ENCODE results near the gene PIP4K2A.
"Not testable (repeated sequence)": the region's sequence is repeated elsewhere in the genome, so short reads cannot be mapped to it uniquely, and the experiment has no call there.

Gene PIP4K2A

DNA sequence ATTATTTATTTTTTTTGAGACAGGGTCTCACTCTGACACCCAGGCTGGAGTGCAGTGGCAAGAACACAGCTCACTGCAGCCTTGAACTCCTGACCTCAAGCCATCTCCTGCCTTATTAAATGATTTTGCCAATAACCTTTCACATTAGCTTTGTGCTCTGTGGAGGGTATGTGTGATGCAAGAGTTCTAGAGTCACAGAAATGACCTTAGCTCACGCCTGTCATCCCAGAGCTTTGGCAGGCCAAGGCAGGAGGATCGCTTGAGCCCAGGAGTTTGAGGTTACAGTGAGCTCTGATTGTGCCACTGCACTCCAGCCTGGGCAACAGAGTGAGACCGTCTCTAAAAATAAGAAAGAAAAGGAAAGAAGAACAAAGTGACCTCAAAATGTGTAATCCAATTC lies 4.3 kb upstream of the PIP4K2A start:
- not testable (repeated sequence) for FAIRE-seq

DNA sequence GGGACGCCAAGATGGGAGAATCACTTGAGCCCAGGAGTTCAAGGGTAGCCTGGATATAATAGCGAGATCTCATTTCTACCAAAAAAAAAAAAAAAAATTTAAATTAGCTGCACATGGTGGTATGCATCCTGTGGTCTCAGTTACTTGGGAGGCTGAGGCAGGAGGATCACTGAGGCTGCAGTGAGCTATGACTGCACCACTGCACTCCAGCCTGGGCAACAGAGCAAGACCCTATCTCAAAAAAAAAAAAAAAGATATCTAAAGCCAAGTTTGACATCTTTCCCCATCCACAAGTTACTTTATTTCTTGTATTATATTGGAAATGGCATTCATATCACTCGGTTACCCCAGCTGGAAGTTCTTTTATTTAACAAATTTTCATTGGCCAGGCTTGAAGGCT lies 3.4 kb upstream of the PIP4K2A start:
- no peak for FAIRE-seq

DNA sequence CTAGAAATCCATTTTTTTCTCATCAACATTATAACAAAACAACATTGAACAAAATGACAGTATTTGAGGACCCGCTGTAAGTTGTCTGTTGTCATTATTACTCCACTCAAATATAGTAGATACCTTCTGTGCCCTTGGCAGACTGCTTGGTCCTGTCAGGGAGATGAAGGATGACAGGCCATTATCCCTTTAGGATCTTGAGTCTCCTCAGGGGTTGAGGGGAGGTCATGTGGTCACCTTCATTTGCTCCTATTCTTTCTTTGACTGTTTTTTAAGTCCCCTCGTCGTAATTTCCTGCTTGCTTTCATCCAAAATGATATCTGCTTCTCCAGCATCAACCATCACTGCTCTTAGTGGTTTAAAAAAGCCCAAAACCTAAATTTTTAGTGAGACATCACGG lies 2.6 kb upstream of the PIP4K2A start:
- no peak for FAIRE-seq

DNA sequence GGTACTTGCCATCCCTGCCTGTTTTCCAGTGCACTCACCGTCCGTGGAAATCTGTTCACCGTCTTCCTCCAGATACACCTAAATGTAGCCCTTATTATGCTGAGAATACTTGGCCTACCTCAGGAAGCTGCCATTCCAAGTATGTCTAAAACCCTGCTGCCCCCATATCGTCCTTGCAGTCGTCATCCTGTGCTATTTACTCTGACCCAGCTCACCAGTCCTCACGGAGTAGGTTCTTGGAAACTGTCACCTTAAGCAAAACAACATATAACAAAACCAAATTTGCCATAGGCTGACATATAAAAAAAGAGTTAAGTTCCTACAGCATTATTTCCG lies 880 bp upstream of the PIP4K2A start:
- no peak for FAIRE-seq

DNA sequence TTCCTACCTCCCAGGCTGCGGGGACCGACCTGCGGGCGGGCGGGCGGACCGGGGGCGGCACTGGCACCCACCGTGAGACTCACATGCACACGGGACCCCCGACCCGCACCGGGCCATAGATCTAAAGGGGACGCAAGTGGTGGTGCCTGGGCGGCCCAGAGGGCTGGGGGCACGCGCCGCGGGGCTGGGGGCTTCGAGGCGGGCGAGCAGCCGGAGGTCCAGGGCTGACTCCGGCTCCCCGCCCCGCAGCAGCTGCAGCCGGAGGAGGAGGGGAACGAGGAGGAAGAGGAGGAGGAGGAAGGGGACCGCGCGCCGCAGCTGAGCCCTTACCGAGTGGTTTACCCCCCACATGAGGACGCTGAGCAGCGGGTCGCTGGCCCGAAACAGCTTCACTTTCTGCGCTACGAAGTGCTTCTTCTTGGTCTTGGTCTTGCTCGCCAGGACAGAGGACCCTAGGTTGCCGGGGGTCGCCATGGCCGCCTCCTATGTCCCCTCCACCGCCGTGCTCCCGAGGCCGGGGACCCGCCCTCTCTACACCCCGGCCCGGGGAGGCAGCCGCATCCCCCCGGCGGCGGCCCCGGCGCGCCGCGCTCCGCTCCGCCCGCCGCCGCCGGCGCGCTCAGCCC lies 412 bp downstream of the PIP4K2A start:
- no peak for FAIRE-seq

DNA sequence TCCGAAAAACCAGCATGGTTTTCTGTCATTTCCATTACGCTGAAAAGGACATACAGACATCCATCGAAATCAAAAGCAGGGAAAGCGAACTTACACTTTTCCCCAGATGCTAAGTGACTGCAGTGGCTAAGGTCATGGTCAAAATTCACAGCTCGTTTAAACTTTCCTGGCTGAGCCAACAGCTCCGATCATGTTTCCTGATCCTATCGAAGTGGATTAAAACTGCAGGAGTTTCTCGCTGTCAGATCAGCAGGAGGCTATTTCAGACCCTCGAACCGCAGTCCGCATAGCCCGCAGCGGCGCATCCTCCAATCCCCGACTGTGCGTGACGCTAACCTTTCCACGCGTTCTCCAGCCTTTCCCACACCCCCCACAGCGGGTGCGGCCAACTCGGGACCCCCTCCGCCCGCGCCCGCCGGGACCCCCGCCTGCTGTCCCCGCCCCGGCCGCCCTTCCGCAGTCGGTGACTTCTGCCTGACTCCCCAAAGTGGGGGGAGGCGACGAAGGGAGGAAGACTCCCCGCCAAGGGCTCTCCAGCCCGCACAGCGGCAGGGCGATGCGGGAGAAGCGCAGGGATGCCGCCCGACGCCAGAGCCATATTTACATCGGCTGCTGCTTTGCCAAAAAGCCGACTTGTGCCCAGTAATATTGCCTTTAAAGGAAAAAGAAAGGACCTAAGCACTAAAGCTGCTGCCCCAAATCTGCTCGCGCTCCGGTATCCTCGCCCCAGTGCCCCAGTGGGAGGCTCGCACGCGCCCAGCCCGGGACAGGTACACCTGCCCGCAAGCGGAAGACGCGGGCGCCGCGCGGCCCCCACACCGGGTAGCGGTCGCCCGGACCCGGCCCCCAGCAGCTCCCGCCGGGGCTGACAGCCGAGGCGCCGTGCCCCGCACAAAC lies 1.2 kb downstream of the PIP4K2A start:
- FAIRE-seq = no peak

DNA sequence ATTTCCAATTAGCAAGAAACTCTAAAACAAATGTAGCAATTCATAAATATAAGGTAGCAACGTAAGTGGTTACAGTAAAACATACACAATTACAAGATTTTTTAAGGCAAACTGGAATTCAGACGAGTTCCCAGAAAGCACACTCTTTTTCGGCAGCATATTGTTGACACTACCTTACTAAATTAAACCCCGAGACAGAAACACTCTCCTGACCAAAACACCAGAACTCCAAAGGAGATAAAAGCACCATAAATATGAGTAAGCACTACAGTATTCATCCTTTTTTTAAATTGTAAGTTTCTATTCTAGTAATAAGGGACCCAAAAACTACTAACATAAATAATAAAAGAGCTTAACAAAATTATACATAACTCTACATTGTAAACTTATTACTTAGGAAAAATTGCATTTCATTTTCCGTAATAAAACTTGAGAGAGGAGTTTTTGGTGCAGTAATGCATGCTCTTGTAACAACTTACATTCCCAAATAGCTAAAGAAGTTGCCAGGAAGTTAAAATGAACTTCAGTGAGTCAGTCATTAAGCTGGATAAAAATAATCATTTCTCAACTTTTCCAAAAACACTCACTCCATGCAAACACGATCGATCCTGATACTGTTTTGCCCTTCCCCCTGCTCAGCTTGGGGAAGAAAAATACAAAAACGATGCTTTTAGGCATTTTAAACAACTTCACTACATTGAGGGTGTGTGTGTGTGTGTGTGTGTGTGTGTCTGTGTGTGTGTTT lies 2.0 kb downstream of the PIP4K2A start:
- FAIRE-seq = peak; percentile 13

DNA sequence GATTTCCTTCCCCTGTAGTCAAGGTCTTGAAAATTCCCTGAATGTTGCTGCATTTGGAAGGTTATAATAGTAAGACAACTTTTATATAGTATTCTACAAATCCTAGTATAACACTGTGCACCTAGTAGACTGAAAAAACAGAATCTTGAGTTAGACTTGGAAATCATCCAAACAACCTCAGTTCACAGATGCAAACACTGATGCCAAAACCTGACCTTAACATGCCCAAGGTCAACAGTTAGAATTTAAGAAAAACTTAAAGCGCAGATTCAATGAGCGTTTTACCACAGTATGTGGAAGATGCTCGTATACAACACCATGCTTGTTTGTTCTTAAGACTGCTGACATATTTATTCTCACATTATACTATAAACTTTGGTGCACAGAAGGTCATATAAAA lies 3.0 kb downstream of the PIP4K2A start:
- FAIRE-seq = no peak

DNA sequence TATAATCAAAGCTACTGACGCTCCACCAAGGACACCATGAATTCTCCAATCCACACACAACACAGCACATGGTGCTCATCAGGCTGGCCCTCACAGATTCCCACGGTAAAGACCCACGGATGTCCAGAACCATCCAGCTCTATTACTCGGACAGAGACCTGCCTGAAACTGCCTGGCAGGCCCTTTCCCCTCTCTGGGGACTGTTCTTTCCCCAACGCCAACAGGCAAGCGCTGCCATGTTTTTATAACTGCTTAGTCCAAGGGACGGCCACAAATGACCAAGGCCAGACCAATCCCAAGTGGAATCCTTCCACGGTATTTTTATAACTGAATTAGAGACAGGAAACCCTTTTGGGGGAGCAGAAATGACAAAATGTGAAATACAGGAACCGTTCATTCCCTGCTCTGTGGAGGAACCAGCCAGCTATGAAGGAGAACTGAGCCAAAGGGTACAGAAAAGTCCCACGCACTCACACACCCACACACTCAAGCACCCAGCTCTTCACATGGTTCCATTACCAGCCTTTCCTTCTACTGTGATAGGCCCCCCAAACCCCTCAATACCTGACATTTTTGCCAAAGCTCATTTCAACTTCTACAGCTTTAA lies 4.1 kb downstream of the PIP4K2A start:
- no peak for FAIRE-seq

DNA sequence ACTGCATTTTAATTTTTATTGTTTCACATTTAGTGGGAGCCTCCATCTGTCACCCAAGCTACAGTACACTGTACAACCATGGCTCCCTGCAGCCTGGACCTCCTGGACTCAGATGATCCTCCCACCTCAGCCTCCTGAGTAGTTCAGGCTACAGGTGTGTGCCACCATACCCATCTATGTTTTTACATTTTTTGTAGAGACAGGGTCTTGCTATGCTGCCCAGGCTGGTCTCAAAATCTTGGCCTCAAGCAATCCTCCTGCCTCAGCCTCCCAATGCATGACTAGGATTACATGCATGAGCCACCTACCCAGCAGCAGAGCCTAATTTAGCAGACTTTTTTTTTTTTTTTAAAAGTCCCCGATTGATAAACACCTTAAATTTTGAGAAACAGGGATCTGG lies 5.6 kb downstream of the PIP4K2A start:
- no peak for FAIRE-seq

DNA sequence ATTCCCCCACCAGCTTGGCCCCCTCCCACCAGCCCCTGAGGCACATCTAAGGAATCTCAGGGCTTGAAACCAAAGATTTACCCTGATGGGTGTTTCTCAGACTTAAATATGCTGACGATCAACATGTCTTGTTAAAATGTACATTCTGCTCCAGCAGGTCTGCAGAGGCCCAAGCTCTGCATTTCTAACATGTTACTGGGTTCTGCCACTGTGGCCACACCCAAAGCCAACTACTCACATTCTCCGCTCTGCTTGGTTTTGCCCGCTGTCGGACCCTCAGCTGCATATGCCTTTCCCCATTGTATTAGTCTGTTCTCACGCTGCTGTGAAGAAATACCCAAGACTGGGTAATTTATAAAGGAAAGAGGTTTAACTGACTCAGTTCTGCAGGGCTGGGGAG lies 8.9 kb downstream of the PIP4K2A start:
- FAIRE-seq = no peak

DNA sequence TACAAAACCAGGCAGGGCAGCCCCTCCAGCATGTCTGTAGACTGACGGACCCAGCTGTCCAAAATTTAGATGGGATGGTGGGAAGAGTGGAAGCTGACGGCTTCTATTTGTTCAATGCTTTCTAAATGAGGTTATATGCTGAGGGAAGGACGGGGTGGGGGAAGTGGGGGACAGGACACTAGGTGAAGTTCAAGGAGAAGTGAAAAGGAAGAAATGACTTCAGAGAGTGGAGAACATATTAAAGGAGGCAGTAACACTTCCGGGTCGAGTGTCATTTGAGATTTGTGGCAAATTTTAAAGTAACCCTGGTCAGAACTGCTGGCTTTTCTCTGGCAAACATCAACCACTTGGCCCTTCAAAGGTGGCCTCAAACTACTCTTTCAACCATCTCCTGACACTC lies 9.4 kb downstream of the PIP4K2A start:
- FAIRE-seq = no peak

DNA sequence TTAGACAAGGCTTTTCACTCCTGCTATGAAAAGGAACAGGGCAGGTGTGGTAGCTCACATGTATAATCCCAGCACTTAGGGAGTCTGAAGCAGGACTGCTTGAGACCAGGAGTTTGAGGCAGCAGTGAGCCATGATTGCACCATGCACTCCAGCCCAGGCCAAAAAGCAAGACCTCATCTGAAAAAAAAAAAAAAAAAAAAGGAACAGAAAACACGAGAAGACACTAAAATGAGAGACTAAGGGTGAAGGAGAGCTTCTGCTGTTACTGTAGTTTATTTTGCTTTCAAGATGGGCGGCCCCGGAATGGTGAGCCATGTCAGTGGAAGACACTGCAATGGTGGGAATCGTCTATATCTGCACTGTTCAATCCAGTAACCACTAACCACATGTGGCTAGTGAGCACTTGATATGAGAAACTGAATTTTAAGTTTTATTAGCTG lies 9.9 kb downstream of the PIP4K2A start:
- no peak for FAIRE-seq

DNA sequence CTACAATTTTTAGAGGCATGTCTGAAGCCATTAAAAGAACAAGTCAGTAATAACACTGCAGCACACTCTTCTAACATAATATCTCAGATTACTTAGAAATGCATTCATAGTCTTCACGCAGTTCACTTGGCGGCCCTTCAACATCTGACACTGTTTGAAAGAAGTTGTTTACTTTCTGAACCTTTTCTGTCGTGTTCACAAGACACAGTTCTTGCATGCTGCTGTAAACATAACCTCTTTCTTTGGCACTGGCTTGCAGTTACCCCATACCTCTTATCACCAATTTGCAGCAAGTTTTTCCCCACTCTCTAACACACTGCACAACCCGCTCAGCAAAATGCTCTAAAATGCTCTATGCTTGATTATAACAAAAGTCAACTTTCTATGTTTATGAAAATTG lies 12.0 kb downstream of the PIP4K2A start:
- no peak for FAIRE-seq

DNA sequence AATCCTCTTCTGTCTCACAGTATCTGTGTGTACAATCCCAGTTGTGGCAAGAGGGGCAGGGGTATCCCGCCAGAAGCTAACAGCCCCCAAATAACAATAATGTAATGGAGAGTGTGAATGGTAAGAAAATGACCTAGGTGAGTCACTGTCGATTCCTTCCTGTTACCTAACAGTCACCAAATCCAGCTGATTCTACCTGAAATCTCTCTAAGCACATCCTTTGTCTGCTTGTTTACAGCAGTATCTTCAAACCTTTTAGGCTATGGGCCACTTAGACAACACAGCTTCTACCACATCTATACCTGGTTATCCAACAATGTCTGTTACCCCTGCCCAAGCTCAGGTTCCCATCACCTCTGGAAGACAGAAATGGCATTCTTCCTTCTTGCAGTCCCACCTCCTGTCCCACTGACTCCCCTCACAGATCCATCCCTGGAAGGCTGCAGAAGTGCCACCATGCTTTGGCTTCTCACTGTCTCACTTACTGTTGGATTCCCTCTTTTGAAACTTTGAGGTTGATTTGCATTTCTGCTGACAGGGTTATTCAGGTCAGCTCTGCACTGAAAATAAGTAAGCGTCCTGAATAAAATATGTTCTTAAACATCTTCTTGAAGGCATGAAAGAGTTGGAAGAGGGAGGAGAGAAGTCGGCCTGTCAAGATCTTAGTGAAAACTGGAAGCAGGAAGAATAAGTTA lies 13.1 kb downstream of the PIP4K2A start:
- FAIRE-seq = no peak

DNA sequence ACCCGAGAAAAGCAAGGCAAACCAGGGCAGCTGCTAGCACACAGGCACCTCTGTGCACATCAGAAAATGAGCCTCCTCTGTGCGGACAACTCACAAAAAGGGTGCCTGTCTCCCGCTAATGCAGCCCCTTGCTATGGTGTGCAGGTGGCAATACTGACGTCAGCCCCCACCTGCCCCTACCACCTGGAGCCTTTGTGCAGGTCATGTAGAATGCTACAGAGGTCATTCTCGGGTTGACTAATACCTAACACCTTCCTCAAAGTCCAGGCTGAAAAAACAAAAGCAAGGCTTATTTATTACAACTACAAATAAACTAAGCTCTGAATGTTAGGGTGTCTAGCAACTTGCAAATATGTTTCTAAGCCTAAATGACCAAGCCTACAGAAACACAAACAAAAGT lies 13.9 kb downstream of the PIP4K2A start:
- no peak for FAIRE-seq

DNA sequence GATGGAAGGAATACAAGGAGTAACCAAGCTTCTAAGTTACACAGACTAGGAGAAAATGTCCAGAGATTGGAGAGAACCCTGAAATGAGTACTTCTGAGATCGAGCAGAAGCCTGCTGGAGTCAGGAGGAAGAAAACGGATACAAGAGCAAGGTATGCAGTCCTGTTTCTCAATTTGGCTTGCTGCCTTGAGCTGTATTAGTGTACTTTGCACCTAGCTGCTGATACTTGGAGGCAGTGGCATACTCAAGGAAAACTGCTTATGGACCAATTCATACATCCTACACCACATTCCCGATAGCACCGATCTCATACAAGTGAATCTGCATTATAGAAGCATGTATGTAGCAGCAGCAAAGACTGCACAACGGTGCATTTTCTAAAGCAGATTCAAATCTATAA lies 14.4 kb downstream of the PIP4K2A start:
- no peak for FAIRE-seq

DNA sequence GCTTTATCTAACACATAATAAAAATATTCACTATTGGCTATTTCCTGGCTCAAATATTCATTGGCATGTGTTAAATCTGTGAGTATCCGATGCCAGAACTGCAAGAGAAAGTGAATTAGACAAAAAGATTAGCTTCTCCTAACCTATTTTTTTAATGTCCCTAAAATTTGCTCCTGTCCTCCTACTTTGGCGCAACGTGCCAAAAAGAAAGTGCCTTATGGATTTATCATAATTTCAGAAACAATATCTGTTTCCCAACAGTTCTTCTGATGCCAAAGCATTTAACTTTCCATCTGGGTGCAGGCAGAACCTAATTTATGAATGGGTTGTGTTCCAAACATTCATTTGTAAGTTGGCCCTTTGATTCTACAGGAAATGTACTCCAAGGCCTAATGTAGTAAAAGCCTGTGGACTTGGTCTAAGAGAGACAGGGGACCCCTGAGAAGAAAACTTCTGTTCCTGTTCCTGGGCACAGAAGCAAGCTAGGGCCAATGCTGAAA lies 15.4 kb downstream of the PIP4K2A start:
- no peak for FAIRE-seq

DNA sequence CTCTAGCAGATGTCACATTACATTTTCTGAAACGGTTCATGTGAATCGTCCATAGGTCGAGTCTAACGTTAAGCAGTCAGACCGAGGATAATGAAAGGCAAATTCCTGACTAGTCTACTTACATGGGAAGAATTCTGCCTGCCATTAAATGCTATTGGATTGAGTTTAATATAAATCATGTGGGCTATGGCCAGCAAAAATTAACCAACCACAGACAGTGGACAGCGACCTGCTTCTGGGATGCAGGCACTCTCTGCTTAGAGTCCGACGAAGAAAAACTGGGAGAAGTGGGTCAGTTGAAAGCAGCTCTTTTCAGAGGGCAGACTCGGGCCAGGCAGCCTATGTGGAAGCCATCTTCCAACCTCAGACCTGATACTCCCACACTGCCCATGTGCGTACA lies 16.6 kb downstream of the PIP4K2A start:
- FAIRE-seq = no peak

DNA sequence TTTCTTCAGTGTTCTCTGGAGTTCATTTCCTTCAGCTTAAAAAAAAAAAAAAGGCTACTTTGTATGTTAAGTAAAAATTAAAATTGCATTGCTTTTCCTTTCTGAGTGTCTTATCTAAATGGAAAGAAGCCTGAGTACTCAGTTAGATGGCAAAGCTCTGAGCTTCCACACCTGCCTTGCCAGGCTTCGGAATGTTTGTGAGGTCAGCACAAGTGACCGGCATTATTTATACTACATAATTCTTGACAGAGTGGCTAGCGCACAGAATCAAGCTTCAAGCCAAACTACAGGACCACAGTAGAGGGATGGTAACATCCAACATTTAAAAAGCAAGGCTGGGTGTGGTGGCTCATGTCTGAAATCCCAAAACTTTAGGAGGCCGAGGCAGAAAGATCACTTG lies 17.3 kb downstream of the PIP4K2A start:
- no peak for FAIRE-seq

DNA sequence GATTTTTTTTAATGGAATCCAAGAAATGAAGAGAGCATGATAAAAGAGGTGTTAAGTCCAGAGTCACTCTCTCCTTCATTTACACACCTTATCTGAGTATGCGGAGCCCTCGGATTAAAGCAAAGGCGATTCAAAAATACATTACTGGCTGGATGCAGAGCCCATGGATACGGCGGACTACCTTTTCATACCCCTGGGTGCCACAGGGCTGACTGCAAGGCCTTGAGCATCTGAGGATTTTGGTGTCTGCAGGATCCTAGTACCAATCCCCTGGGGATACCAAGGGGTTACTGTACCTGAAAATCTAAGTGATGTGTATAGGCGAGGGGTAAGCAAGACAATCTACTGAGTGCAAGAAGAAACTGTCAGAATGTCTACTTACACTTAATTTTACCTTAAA lies 20.5 kb downstream of the PIP4K2A start:
- FAIRE-seq = no peak

DNA sequence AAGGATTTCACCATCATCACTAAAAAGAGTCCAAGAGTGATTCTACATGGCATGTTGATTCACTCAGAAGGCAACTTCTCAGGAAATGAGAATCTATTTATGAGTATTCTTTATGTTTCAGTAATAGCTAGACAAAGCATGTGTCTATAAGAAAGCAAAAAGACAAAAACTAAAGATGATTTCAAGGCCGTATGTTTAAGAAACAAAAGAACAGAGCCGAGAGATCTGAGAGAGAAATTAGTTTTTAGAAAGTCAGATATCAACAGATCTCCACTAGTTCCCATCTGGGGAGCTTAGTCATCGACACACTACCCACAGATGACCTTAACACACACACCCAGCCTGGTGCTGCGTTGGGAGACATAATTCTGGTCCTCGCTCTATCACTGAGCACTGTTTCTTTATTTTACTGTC lies 21.0 kb downstream of the PIP4K2A start:
- no peak for FAIRE-seq

DNA sequence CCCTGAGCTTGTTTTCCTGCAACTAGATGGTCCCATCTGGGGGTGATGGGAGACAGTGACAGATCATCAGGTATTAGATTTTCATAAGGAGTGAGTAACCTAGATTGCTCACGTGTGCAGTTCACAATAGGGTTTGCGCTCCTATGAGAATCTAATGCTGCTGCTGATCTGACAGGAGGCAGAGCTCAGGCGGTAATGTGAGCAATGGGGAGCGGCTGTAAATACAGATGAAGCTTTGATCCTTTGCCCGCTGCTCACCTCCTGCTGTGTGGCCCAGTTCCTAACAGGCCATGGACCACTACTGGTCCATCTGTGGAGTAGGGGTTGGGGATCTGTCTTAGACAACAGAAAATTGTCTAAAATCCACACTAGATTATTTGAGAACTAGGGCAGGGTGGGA lies 22.3 kb downstream of the PIP4K2A start:
- FAIRE-seq = not testable (repeated sequence)

Data from G401.6 (cell line).